ENCODE measurements around the gene GZF1.

GZF1 gene

DNA sequence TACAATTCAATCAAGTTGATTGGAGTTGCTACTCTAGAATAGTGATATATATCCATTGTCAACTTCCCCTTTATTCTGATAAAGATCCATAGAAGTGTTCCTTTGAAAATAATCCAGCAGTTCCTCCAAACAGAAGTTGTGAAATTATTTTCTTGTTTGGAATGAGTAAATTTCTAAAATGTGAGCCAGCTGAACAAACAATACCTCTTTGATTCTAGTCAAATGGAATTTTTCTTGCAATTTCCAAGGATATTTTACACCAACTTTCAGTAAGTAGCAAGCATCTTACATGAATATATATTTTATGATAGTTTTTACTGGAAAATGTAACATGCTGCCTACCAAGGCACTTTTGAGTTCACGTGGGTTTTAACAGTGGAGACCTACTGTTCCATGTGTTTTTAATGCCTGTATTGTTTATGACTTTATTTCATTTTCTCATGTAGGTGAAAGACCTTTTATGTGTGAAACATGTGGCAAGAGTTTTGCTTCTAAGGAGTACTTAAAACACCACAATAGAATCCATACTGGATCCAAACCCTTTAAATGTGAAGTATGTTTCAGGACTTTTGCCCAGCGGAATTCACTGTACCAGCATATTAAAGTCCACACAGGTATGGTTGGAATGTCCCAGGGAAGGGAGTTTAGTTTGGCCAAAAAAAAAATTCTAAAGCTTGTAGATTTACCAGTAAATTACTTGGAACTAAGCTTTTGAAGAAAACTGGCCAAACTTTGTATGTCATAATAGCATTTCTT, 6.5 kb downstream of the GZF1 start:
- no peak for TF ChIP-seq ZFX (IDR thresholded peaks at IDR 0.05; ENCODE audit: borderline replicate concordance)
- TF ChIP-seq, protein P1, sequence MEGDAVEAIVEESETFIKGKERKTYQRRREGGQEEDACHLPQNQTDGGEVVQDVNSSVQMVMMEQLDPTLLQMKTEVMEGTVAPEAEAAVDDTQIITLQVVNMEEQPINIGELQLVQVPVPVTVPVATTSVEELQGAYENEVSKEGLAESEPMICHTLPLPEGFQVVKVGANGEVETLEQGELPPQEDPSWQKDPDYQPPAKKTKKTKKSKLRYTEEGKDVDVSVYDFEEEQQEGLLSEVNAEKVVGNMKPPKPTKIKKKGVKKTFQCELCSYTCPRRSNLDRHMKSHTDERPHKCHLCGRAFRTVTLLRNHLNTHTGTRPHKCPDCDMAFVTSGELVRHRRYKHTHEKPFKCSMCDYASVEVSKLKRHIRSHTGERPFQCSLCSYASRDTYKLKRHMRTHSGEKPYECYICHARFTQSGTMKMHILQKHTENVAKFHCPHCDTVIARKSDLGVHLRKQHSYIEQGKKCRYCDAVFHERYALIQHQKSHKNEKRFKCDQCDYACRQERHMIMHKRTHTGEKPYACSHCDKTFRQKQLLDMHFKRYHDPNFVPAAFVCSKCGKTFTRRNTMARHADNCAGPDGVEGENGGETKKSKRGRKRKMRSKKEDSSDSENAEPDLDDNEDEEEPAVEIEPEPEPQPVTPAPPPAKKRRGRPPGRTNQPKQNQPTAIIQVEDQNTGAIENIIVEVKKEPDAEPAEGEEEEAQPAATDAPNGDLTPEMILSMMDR (IDR thresholded peaks at IDR 0.05): no peak
- H3K27ac ChIP-seq: no peak overlapping the region

- no peak for TF ChIP-seq ZFX (IDR thresholded peaks at IDR 0.05; ENCODE audit: borderline replicate concordance)
- TF ChIP-seq, protein P1 (IDR thresholded peaks at IDR 0.05): no peak
- no peak overlapping the region for H3K27ac ChIP-seq
Measured at GRCh38 chr20:23369072-23369823, 7.3 kb downstream of the GZF1 start.

DNA sequence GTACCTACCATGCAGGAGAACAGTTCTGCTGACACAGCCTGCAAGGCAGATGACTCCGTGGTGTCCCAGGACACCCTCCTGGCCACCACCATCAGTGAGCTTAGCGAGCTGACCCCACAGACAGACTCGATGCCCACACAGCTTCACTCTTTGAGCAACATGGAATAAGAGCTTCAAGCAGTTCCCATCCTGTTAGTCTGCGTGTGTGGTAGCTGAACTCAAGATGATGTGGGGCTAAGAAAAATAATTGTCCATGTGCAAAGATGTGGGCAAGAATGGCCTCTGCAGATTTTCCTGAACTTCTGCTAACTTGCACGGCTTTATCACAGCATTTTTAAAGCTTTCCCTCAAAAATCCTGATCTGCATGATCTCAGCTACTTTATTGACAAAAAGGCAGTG, 8.3 kb downstream of the GZF1 start:
- no peak overlapping the region for H3K27ac ChIP-seq
- TF ChIP-seq ZFX (IDR thresholded peaks at IDR 0.05; ENCODE audit: borderline replicate concordance): no peak
- TF ChIP-seq, protein P1 (IDR thresholded peaks at IDR 0.05): no peak

GRCh38 chr20:23370873-23371272, 8.9 kb downstream of the GZF1 start:
- H3K27ac ChIP-seq: no peak overlapping the region
- TF ChIP-seq, protein P1 (IDR thresholded peaks at IDR 0.05): no peak
- TF ChIP-seq ZFX (IDR thresholded peaks at IDR 0.05; ENCODE audit: borderline replicate concordance): no peak

GRCh38 chr20:23371496-23371895, 9.5 kb downstream of the GZF1 start:
- no peak overlapping the region for H3K27ac ChIP-seq
- TF ChIP-seq, protein P1 (IDR thresholded peaks at IDR 0.05): no peak
- TF ChIP-seq ZFX (IDR thresholded peaks at IDR 0.05; ENCODE audit: borderline replicate concordance): no peak

DNA sequence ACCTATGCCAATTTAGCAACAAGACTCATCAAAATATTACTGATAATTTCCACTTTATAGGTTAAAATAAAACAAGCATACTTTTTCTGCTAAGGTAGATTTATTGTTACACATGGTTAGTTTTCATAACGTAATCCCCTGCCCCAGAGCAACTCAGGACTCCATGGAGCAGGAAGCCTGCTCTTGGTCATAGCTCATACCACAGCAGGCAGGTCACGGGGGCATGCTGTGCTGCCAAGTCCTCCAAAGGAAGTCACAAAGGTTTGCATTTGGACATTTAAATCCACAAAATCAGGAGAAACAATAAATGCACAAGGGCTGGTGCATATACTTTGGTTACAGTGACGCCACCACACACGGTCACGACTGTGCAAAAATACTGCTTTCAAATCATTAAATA, 12.5 kb downstream of the GZF1 start:
- no peak for TF ChIP-seq ZFX (IDR thresholded peaks at IDR 0.05; ENCODE audit: borderline replicate concordance)
- TF ChIP-seq, protein P1 (IDR thresholded peaks at IDR 0.05): no peak
- no peak overlapping the region for H3K27ac ChIP-seq

DNA sequence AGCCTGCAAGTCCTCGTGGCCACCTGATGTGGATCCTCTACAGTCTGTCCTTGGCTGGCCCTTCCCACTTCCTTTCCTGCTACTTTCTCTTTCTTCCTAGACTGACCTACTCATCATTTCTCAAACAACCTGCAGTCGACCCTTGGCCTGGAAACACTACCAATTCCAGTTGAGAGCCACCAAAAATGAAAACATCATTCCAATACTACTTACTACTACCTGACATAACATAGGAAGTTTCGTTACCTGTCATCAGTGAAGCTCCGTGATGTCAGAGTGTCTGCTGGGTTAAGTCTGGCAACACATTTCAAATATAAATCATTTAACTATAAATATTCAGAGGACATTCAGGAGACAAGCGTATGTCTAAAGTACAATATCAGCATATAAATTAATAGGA, 13.8 kb downstream of the GZF1 start:
- H3K27ac ChIP-seq: no peak overlapping the region
- TF ChIP-seq, protein P1 (IDR thresholded peaks at IDR 0.05): no peak
- no peak for TF ChIP-seq ZFX (IDR thresholded peaks at IDR 0.05; ENCODE audit: borderline replicate concordance)
